WTC11 (cell line): ENCODE data around the gene QSOX2. TPM values are rescaled to one million over a fixed set of nuclear protein-coding genes. Genes with fewer than 3 reads are reported as not detected.

Experiments used
- ATAC-seq: fragments of 200-7000 bp; cut with Tn5 transposase; 2 replicates; pipeline ENCODE4 v1.10.0; 2021; ENCODE audit warnings: mild to moderate bottlenecking, moderate library complexity
- CTCF ChIA-PET: fragments of 300-600 bp; sonication (Branson Sonifier 250); formaldehyde crosslinking; loops from one replicate; lab custom pipeline; 2021; ENCODE audit warnings: antibody characterized with exemption; lab: Charles Lee
- POLR2A ChIA-PET: fragments of 350-600 bp; sonication (Branson Sonifier 250); formaldehyde crosslinking; loops from one replicate; lab custom pipeline; 2021; ENCODE audit warnings: antibody characterized with exemption; lab: Charles Lee
- DNase-seq: peaks from one replicate; pipeline ENCODE4 v3.0.0; 2021; ENCODE audit warnings: low spot score
- H3K27ac Mint-ChIP-seq: 2 replicates; pipeline ENCODE4 v1.8.0; 2021; ENCODE audit warnings: mixed read lengths
- H3K27me3 Mint-ChIP-seq: 2 replicates; pipeline ENCODE4 v1.8.0; 2021; ENCODE audit warnings: low read depth, mild to moderate bottlenecking, moderate library complexity, mixed read lengths
- H3K36me3 Mint-ChIP-seq: 2 replicates; pipeline ENCODE4 v1.8.0; 2021; ENCODE audit warnings: mixed read lengths
- H3K4me1 Mint-ChIP-seq: 2 replicates; pipeline ENCODE4 v1.8.0; 2022; ENCODE audit warnings: mixed read lengths
- H3K4me3 Mint-ChIP-seq: 2 replicates; pipeline ENCODE4 v1.8.0; 2021; ENCODE audit warnings: mild to moderate bottlenecking, moderate library complexity, mixed read lengths
- H3K9me3 Mint-ChIP-seq: 2 replicates; pipeline ENCODE4 v1.8.0; 2021; ENCODE audit warnings: mixed read lengths
- ARID4B ChIP-seq: sonication (generic); formaldehyde crosslinking; IDR thresholded peaks from 2 replicates; pipeline ENCODE4 v1.8.0; 2023; ENCODE audit warnings: missing genetic modification reagents, mild to moderate bottlenecking, borderline replicate concordance
- ATF1 ChIP-seq: sonication (generic); formaldehyde crosslinking; IDR thresholded peaks from 2 replicates; pipeline ENCODE4 v1.8.1; 2023; ENCODE audit warnings: mild to moderate bottlenecking, moderate library complexity, missing genetic modification reagents
- CBFB ChIP-seq: sonication (generic); formaldehyde crosslinking; IDR thresholded peaks from 2 replicates; pipeline ENCODE4 v1.8.1; 2022; ENCODE audit warnings: mild to moderate bottlenecking, low read depth, missing genetic modification reagents
- E2F5 ChIP-seq: sonication (generic); formaldehyde crosslinking; IDR thresholded peaks from 2 replicates; pipeline ENCODE4 v1.8.1; 2022; ENCODE audit warnings: mild to moderate bottlenecking, moderate library complexity, missing genetic modification reagents
- ERG ChIP-seq: fragments of 250-450 bp; sonication (Bioruptor Pico); IDR thresholded peaks from 2 replicates; pipeline ENCODE4 v1.8.0; 2021; ENCODE audit warnings: mild to moderate bottlenecking
- GABPB1 ChIP-seq: sonication (generic); formaldehyde crosslinking; IDR thresholded peaks from 2 replicates; pipeline ENCODE4 v1.8.1; 2023; ENCODE audit warnings: mild to moderate bottlenecking, missing genetic modification reagents
- GRHL2 ChIP-seq: fragments of 250-450 bp; sonication (Bioruptor Pico); IDR thresholded peaks from 2 replicates; pipeline ENCODE4 v1.8.0; 2022; ENCODE audit warnings: mild to moderate bottlenecking, moderate library complexity; ENCODE audit not compliant: insufficient replicate concordance, severe bottlenecking
- HMGA2 ChIP-seq: fragments of 250-450 bp; sonication (Bioruptor Pico); IDR thresholded peaks from 2 replicates; pipeline ENCODE4 v1.4.0; 2021; ENCODE audit warnings: mild to moderate bottlenecking, moderate library complexity
- KAT7 ChIP-seq: sonication (generic); formaldehyde crosslinking; IDR thresholded peaks from 2 replicates; pipeline ENCODE4 v1.8.1; 2023; ENCODE audit warnings: missing genetic modification reagents, mild to moderate bottlenecking, borderline replicate concordance
- NR2C2 ChIP-seq: sonication (generic); formaldehyde crosslinking; IDR thresholded peaks from 2 replicates; pipeline ENCODE4 v1.8.0; 2022; ENCODE audit warnings: mild to moderate bottlenecking, missing genetic modification reagents
- NR3C1 ChIP-seq: sonication (generic); formaldehyde crosslinking; conservative IDR thresholded peaks from 2 replicates; pipeline ENCODE4 v1.8.1; 2023; ENCODE audit warnings: low read depth, mild to moderate bottlenecking, missing genetic modification reagents
- PRDM15 ChIP-seq: sonication (generic); formaldehyde crosslinking; IDR thresholded peaks from 2 replicates; pipeline ENCODE4 v1.8.0; 2022; ENCODE audit warnings: missing genetic modification reagents
- PREB ChIP-seq: sonication (generic); formaldehyde crosslinking; IDR thresholded peaks from 2 replicates; pipeline ENCODE4 v1.8.1; 2022; ENCODE audit warnings: mild to moderate bottlenecking, missing genetic modification reagents, moderate library complexity, borderline replicate concordance
- SMAD4 ChIP-seq: sonication (generic); formaldehyde crosslinking; IDR thresholded peaks from 2 replicates; pipeline ENCODE4 v1.8.0; 2022; ENCODE audit warnings: mild to moderate bottlenecking, missing genetic modification reagents
- USF2 ChIP-seq: sonication (generic); formaldehyde crosslinking; IDR thresholded peaks from 2 replicates; pipeline ENCODE4 v1.8.1; 2023; ENCODE audit warnings: mild to moderate bottlenecking, missing genetic modification reagents, moderate library complexity
- ZMAT4 ChIP-seq: fragments of 250-450 bp; sonication (Bioruptor Pico); IDR thresholded peaks from 2 replicates; pipeline ENCODE4 v1.9.0; 2021; ENCODE audit warnings: mild to moderate bottlenecking
- ZNF121 ChIP-seq: sonication (generic); formaldehyde crosslinking; IDR thresholded peaks from 2 replicates; pipeline ENCODE4 v1.8.0; 2023; ENCODE audit warnings: missing genetic modification reagents
- ZNF512 ChIP-seq: sonication (generic); formaldehyde crosslinking; IDR thresholded peaks from 2 replicates; pipeline ENCODE4 v1.8.1; 2022; ENCODE audit warnings: missing genetic modification reagents, borderline replicate concordance
- total RNA-seq: library from RNA; stranded (reverse); gene quantifications from 3 replicates; pipeline ENCODE4 v1.2.3, GENCODE V29; 2021

The QSOX2 gene
- total RNA-seq, 1 experiment from 2014 or later: 33.2 TPM

- TF ChIP-seq ARID4B (CRISPR knock-in tag): no peak
- no peak for TF ChIP-seq HMGA2 (CRISPR knock-in tag)
- TF ChIP-seq ZMAT4 (CRISPR knock-in tag): no peak
- no peak for TF ChIP-seq CBFB
- no peak for TF ChIP-seq NR3C1 (CRISPR knock-in tag)
- no peak for TF ChIP-seq ERG
- TF ChIP-seq GRHL2 (CRISPR knock-in tag): no peak
- TF ChIP-seq USF2: no peak
- TF ChIP-seq PRDM15 (CRISPR knock-in tag): no peak
These were observed 12.6 kb downstream of the QSOX2 start (continued) for GRCh38 chr9:136232969-136233368.

GRCh38 chr9:136231478-136232297 is 13.9 kb downstream of the QSOX2 start:
- Mint-ChIP-seq H3K4me1 (peaks cover 4% of the 10 kb centered on the region; the same call in 1 of the 2 replicates), H3K27me3 (no peaks in the 10 kb centered on the region), H3K36me3 (peaks cover 10% of the 10 kb centered on the region), H3K4me3 (no peak overlapping the region), H3K9me3 (no peaks in the 10 kb centered on the region), H3K27ac (peak overlapping the region; percentile 72; the same call in 1 of the 2 replicates)
- POLR2A ChIA-PET: no interaction called here
- TF ChIP-seq NR2C2 (CRISPR knock-in tag): no peak
- no peak for TF ChIP-seq KAT7 (CRISPR knock-in tag)
- TF ChIP-seq ZNF121 (CRISPR knock-in tag): no peak
- TF ChIP-seq SMAD4 (CRISPR knock-in tag): no peak
- no peak for TF ChIP-seq E2F5 (CRISPR knock-in tag)
- TF ChIP-seq ZNF512 (CRISPR knock-in tag): no peak
- no peak for TF ChIP-seq GABPB1 (CRISPR knock-in tag)
- no peak for TF ChIP-seq ATF1
- no peak for TF ChIP-seq PREB
- DNase-seq (no peak), ATAC-seq (no peak)
- CTCF ChIA-PET: no interaction called here
